ENCODE data around the gene BRF1.
"Not testable (repeated sequence)": the region's sequence is repeated elsewhere in the genome, so short reads cannot be mapped to it uniquely, and the experiment has no call there.

BRF1 gene

DNA sequence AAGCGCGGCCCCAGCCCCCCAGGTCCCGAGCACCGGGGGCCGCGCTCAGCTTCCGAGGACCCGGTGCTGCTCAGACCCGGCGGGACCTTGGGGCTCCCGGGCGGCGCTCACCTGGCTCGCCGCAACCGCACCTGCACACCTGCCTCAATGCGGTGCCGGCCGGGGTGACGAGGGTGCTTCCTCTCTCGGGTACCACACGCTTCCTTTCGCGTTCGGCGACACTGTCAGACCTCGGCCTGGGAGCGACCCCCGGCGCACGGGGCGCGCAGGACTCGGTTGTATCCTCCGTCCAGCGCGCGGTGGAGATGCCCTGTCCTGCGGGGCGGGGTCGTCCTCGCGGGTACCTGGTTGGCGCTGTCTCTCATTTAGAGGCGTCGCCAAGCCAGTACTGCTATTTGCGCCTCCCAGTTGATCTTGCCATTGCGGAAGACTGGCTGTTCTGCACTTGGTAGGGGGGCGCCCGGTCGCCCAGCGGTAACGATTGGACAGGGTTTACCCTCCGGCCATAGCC lies 14.5 kb upstream of the BRF1 start:
- peak; percentile 58 for DNase-seq

DNA sequence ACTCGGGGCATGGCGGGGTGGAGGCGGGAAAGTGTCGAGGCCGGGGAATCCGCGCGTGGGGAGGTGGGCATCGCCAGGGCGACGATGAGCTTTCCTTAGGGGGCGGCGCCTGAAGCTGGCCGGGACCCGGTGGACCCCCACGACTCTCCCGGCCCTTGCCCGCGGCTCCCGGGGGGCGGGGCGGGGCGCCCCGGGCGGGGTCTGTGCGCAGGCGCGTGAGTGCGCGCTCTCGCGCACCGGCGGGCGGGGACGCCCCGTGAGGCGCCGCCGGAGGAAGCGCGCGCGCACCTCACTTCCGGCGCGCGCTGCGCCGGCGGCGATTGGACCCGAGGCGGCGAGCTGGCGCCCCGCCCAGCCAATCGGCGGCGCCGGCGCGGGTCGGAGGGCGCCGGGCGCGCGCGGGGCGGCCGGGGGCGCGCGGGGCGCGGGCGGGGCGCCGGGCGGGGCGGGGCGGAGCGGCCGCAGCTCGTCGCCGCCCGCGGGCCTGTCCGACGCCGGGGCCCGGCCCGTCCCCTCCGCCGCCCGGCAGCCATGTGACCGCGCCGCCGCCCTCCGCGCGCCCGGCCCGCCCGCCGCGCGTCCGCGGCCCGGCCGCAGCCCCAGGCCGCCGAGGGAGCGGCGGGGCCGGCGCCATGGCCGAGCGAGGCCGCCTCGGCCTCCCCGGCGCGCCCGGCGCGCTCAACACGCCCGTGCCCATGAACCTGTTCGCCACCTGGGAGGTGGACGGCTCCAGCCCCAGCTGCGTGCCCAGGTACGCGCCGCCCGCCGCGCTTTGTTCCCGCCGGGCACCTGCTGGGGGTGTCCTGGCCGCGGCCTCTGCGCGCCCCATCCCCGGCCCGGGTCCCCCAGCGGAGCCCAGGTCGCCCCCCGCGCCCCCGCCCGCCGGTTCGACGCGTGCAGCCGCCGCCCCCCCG lies 13.7 kb upstream of the BRF1 start, which contains the start of gene PACS2:
PACS2 (plus strand) TSS at position 462 of the 914 bp plus-strand sequence; CDS start at position 633, 171 bp downstream.
- peak; percentile 89 for DNase-seq

DNA sequence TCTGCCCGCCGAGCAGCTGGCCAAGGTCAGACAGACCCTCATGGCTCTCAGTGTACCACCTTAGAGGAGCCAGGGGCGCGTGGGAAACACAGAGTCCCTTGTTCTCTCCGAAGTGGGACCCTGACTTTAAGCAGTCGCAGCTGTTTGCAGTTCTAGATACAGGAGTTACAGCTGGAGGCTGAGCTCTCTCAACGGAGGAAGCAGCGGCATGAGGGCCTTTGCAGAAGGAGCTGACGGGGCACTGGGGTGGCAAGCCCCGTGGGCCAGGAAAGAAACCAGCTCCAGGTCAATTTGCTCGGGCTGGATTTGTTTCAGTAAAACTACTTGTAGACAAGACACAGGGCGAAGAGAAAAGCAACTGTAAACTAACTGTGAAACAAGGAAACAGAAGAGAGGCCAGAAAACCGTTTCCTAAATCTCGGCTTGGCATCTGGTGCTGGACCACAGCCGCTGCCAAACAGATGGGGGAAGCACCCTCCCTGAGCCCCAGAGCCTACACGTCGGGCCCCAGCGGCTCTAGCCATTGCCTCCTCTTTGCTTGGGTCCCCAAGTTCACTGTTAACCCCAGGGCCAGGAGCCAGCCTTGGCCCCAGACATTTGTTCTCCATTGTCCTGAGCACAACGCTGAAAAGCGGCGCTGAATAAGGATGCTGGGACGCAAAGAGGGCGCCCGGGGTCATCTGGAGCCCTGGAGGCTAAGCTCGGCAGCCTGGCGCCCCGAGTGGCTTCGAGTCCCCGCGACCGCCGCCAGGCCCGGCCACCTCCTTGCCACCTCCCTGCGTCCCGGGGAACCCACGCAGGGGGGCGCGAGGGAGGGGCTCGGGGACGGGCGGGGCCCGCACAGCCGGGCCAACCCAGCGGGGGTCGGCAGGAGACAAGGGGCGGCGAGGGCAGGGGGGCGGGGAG lies 12.8 kb upstream of the BRF1 start:
- peak; percentile 65 for DNase-seq

DNA sequence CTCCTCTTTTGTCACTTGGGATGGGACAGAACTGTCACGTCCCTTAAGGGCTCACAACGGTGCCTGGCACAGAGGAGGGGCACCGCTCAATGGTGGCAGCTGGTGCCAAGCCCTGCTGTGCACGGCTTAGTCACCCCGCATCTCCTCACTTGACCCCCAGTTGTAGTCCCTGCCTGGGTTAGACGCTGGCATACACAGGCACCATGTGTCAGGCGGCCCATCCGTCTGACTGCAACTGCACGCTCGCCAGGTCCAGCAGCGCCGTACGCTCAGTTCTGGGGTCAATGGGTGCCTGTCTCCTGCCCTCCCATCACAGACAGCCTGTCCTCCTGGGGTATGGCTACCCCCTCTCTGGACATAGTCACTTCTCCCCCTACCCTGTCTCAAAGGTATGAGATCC lies 12.2 kb upstream of the BRF1 start:
- no peak for DNase-seq

DNA sequence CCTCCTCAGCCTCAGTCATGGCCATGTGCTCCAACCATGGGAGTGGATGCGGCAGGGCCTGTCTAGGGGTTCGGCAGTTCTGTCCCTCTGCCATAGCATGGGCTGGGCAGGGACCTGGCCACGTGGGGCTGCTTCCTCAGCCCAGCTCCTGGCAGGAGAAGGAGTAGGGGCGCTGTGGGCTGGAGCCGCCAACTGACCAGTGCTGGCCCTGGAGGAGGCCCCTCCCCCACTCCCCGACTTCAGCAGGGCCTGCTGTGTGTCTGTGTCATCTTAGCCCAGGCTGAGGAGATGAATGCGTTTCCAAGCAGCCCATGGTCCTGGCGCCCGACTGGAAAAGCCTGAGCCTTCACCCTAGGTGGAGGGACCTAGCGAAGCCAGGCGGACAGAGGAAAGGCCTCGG lies 11.0 kb upstream of the BRF1 start:
- no peak for DNase-seq

DNA sequence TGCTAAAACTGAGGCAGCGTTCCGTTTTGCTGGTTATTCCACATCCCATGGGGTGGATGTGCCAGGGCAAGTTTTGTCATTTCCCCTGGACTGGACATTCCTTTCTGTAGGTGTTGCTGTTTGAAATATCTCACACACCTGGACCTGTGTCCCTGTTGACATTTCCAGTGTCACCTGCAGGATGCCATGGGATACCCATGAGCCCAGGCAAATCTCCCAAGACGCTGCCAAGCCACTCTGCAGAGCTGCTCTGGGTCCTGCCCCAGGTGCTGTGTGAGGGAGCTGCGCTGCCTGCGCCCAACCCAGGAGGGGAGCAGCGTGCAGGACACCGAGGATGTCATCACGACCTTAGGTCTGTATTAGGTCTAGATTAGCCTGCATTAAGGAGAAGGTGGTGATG lies 8.6 kb upstream of the BRF1 start:
- no peak for DNase-seq

DNA sequence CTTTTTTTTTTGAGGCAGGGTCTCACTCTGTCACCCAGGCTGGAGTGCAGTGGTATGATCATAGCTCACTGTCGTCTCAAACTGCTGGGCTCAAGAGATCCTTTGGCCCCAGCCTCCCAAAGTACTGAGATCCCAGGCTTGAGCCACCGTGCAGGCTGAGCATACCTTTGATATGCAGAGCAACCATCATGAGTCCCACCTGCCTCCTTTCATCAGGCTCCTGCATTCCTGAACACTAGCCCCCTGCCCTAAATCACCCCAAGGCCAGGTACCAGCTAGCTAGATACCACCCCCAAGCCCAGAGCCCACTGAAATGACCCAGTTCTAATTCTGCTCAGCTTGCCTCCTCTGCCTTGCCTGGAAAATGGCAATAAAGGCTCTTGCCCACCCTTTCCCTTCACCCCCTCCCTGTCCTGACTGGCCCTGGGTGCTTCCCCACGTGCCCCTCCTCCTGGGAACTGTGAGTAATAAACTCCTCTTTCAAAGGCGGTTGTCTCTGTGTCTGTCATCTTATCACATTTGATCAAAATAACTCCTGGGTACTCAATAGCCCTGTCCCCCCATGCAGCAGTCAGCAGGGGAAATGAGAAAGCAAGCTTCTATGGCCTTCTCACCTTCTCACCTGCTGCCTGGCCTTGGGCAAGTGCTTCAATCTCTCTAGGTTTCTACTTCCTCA lies 6.4 kb upstream of the BRF1 start:
- DNase-seq, result no peak

DNA sequence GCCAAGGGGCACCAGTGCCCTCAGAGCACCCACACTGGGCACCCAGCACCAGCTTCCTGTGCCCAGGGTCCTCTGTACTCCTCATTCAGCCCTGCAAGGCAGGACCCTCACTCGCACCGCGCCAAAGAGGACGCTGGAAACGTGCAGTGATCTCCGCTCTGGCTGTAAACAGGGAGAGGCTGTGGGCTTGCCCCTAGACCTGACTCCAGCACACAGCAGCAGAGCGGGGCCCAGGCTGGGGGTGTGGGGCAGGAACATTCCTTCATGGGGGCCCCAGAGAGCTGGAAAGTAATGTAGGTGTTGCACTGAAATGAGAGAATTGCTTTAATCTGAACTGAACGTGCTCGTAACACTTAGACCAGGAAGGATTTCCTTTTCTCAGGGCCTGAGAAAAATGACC lies 5.0 kb upstream of the BRF1 start:
- no peak for DNase-seq

DNA sequence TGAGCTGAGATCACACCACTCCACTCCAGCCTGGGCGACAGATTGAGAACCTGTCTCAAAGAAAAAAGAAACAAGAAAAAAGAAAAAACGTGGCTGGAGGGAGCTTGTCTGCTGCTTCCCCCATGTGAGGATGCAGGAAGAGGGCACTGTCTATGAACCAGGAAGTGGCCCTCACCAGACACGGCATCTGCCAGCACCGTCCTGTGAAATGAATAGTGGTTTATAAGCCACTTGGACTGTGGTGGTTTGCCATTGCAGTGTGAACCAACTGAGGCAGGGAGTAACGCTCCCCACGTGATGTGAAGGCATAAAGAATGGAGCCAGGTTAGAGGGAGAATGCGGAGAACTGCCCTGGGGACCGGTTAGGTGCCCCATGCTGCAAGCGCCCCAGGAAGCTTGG lies 4.5 kb upstream of the BRF1 start:
- DNase-seq, result peak; percentile 26

DNA sequence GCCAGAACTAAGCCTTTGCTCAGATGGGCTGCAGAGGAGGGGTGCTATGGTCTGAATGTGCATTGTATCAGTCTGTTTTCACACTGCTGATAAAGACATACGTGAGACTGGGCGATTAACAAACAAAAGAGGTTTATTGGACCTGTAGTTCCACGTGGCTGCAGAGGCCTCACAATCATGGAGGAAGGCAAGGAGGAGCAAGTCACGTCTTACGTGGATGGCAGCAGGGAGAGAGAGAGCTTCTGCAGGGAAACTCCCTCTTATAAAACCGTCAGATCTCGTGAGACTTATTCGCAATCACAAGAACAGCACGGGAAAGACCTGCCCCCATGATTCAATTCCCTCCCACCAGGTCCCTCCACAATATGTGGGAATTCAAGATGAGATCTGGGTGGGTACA lies 3.8 kb upstream of the BRF1 start:
- DNase-seq, result no peak

DNA sequence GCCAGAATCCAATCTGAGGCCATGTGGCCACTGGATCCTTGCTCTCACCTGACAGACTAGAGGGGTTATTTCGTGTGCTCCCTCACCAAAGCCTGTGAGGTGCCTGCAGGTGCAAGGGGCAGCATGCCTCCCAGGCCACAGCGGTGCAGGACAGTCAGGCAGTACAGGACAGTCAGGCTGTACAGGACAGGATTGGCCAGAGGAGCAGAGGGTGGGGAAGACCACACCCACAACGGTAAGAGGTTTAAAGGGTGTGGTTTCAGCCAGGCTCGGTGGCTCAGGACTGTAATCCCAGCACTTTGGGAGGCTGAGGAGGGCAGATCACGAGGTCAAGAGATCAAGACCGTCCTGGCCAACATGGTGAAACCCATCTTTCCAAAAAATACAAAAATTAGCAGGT lies 3.1 kb upstream of the BRF1 start:
- DNase-seq, result peak; percentile 41

DNA sequence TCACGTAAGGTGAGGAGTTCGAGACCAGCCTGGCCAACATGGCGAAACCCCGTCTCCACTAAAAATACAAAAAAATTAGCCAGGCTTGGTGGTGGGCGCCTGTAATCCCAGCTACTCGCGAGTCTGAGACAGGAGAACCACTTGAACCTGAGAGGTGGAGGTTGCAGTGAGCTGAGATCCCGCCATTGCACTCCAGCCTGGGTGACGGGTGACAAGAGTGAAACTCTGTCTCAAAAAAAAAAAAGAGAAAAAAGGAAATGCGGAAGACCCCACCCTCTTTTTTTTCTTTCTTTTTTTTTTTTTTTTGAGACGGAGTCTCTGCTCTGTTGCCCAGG lies 1.1 kb upstream of the BRF1 start:
- DNase-seq, result not testable (repeated sequence)

DNA sequence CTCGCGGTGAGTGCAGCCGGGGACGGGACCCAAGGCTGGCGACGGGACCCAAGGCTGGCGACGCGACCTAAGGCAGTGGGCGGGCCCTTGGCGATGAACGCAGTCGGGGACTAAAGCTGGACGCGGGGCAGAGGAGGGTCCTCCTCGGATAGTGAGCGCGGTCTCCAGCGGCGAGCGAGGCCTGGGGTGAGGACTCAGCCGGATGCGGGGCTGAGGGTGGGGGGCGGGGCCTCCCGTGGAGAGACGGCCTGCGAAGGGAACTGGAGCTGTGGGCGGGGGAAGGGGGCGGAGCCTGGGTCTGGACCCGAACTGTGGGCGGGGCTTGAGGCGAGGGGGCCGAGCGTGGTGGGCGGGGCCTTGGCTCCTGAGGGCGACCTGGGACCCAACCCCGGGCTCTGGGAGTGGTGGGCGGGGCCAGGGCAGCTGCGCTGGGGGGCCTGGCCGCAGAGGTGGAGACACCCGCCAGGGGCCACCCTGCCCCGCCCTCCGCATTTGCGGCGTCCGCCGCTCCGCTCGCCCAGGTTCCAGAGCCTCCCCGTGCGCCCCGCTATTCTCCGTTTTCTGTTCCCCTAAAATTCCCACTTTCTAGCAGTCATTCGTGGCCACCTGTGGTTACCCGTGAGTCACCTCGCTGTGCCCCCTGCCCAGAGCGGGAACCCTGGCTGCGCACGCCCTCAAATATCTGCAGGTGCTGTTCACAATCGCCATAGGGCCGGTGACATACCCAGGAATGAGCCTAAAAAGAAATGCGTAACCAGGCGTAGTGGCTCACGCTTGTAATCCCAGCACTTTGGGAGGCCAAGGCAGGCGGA lies 508 bp upstream of the BRF1 start:
- DNase-seq, result peak; percentile 99

DNA sequence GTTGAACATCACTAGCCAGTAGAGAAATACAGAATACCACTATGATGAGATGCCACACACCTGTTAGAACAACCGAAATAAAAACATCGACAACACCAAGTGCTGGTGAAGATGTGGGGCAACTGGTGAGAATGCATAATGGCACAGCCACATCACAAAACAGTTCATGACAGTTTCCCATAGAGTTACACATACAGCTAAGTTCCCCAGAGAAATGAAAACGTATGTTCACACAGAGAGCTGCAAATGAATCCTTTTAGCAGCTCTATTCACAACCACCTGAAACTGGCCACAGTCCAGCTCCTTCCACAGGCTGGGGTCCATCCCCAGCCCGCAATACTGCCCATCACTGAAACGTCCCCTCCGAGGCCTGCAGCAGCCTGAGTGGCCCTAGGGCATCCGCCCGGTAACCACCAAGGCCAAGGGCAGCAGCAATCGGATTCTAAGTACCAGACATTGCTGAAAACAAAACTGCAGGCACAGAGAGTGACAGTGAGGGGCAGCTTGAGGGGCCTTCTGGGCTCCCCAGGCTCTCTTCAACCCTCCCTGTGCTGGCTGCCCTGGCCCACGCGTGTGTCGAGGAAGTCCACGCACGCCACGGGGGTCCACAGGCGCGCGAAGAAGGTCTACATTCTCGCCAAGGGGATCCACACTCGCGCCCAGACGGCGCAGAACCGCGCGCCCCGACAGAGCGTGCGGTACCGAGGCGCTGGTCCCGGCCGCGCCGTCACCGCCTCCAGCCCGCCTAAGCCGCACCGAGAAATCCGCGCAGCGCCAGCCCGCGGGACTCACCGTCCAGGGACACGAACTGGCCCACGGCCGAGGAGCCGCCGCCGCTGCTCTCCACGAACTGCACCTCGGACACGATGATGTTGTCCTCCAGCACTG lies 903 bp downstream of the BRF1 start:
- DNase-seq, result peak; percentile 40

DNA sequence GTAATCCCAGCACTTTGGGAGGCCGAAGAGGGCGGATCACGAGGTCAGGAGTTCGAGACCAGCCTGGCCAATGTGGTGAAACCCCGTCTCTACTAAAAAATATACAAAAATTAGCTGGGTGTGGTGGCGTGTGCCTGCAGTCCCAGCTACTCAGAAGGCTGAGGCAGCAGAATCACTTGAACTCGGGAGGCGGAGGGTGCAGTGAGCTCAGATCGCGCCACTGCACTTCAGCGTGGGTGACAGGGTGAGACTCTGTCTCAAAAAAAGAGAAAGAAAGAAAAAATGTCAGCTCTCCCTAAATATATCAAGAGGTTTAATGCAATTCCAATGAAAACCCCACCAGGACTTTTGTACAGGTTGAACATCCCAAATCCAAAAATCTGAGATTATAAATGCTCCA lies 3.5 kb downstream of the BRF1 start:
- not testable (repeated sequence) for DNase-seq

DNA sequence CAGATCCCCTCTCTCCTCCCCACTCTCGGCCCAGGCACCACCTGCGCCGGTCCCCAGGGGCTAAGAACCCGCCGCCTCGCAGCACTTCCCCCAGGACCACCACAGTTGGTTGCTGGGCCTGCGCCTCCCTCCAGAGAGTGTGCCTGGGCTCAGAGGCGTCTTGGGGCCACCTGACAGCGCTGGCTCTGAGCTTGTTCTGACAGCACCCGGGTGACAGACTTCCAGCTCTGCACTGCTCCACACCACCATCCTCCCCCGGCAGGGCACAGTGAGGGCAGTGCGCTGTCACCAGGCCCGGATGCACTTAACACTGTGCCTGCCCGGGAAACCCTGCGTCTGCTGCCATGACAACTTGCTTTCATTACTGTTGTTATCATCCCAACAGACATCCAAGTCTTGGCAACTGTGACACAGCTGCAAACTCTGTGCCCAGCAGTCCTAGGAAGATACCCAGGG lies 6.6 kb downstream of the BRF1 start:
- DNase-seq, result peak; percentile 89

DNA sequence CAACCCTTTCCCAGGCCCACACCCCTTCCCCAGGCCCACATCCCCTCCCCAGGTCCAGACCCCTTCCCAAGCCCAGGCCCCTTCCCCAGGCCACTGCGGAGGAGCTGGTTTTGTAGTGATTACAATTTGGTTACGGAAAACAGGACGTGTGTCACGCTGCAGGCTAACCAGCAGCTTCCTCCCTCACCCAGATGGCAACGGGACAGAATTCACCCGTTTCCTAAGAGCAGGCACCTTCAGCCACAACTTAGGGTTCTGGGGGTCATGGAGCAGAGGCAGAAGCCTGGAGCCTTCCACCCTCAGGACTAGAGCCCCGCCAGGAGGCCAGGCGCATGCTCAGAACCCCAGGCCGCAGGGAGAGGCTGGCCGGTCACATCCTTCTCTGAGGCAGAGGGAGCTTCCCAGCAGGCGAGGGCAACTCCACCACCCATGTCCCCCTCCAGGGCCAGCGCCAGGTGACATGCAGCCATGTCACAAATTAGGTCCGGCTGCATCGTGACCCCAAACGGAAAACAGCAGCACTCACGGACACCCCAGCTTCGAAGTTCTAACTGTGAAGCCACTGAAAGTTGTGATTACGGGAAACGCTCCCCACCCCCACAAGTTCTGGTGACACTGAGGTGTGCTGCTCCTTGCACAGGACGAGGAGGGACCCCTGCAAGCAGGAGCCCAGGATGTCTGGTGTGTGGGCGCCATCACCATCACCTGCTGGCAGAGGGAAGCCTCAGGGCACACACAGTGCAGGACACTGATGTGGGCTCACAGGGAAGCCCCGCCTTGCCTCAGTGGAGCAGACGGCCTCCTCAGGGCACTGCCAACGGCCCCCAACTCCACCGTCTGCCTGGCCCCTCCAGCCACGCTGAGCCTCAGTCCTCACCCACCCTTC lies 7.7 kb downstream of the BRF1 start:
- DNase-seq, result peak; percentile 50

DNA sequence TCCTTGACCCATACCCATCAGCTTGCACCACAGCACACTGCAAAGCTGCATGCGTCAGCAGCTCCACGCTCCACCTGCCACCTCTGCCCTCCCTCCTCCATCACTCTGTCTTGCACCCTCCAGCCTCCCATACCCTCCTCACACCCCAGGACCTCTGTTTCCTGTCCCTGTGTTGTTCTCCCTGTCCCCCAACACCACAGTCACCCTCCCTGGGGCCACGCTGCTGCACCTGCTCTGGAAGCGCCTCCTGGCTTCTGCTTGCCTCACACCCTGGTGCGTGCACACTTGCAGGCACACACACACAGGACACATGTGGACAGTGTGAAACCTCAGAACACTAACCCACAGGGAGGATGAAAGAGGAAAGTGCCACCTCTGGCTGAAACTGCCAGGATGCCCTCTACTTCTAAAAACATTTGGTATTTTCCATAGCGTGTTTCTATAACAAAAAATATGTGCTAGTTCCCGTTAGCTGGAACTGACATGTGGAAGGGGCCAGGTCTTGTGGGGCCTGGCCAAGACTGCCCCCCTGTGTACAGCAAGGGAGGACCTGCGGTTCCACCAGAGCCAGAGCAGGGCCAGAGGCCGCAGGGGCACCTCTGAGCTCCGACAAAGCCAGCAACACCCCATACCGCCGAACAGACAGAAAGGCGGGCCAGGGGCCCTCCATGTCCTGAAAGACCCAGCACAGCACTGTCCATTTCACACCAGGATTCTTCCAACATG lies 10.0 kb downstream of the BRF1 start:
- peak; percentile 51 for DNase-seq

DNA sequence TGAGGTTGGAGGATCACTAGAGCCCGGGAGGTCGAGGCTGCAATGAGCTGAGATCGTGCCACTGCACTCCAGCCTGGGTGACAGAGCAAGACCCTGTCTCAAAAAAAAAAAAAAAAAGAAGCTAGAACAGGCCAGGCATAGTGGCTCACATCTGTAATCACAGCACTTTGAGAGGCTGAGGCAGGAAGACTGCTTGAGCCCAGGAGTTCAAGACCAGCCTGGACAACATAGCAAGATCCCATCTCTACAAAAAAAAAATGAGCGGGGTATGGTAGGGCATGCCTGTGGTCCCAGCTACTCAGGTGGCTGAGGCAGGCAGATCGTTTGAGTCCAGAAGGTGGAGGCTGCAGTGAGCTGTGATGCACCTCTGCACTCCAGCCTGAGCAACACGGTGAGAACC lies 11.9 kb downstream of the BRF1 start:
- DNase-seq, result not testable (repeated sequence)

Data from hematopoietic multipotent progenitor cell treated with erythropoietin and hydrocortisone succinate and interleukin-3 and kit ligand, for 6 days (in vitro differentiated cells).